SK-N-SH (cell line): Measurements from ENCODE around the gene C3orf52. TPM values are rescaled to one million over a fixed set of nuclear protein-coding genes. Genes with fewer than 3 reads are reported as not detected.

Experiments
- CTCF ChIA-PET: fragments of 300-600, 350-600 bp; formaldehyde crosslinking; extraction: SDS; loops from one replicate; lab custom pipeline; 2021; lab: Yijun Ruan, JAX
- POLR2A ChIA-PET: fragments of 350-600 bp; sonication (Branson Sonifier 250); formaldehyde crosslinking; extraction: SDS; loops from one replicate; lab custom pipeline; 2020; ENCODE audit warnings: antibody characterized with exemption, inconsistent platforms; lab: Yijun Ruan, JAX
- DNase-seq: peaks from one replicate; pipeline ENCODE4 v3.0.0; 2012
- H2AFZ ChIP-seq: fragments of 200-600 bp; sonication (generic); 2 replicates; pipeline ENCODE4 v1.8.1; 2016; ENCODE audit warnings: antibody characterized with exemption, mild to moderate bottlenecking, low read depth
- H3F3A ChIP-seq: fragments of 200-600 bp; sonication (generic); replicated peaks from 2 replicates; pipeline ENCODE3; 2016; ENCODE audit warnings: antibody characterized with exemption, mild to moderate bottlenecking; ENCODE audit not compliant: insufficient read depth
- H3K27ac ChIP-seq, 2 experiments: fragments of 200-500 bp in 1 of 2; fragments of 200-600 bp in 1 of 2; sonication (Bioruptor generic) in 1 of 2; sonication (generic), shearing (Covaris generic) in 1 of 2; 2 replicates each; pipeline versions ENCODE4 v1.5.1 to v1.6.1; 2014 to 2016; ENCODE audit warnings: low read depth in 2 of 2, inconsistent platforms in 1 of 2, low read length in 1 of 2, mild to moderate bottlenecking in 1 of 2, mixed read lengths in 1 of 2
- H3K27me3 ChIP-seq: fragments of 200-600 bp; sonication (generic), shearing (Covaris generic); 2 replicates; pipeline ENCODE4 v1.6.1; 2016; ENCODE audit warnings: mixed run types; ENCODE audit not compliant: insufficient read depth
- H3K36me3 ChIP-seq, 2 experiments: fragments of 200-500 bp in 1 of 2; fragments of 200-600 bp in 1 of 2; sonication (Bioruptor generic) in 1 of 2; sonication (generic) in 1 of 2; replicated peaks in 1 of 2; 2 replicates each; pipeline versions ENCODE3 to v1.5.1; 2014 to 2016; ENCODE audit warnings: low read length in 1 of 2, mild to moderate bottlenecking in 1 of 2; ENCODE audit not compliant: insufficient read depth in 2 of 2, control insufficient read depth in 1 of 2
- H3K4me1 ChIP-seq, 2 experiments: fragments of 200-500 bp in 1 of 2; fragments of 200-600 bp in 1 of 2; sonication (Bioruptor generic) in 1 of 2; sonication (generic), shearing (Covaris generic) in 1 of 2; 2 replicates each; pipeline versions ENCODE4 v1.5.1 to v1.6.1; 2014 to 2016; ENCODE audit warnings: low read depth in 1 of 2, low read length in 1 of 2, mixed run types in 1 of 2; ENCODE audit not compliant: insufficient read depth in 2 of 2, control insufficient read depth in 1 of 2
- H3K4me2 ChIP-seq: fragments of 200-600 bp; sonication (generic), shearing (Covaris generic); 2 replicates; pipeline ENCODE4 v1.6.1; 2017; ENCODE audit warnings: mixed run types
- H3K4me3 ChIP-seq, 2 experiments: fragments of 200-500 bp in 1 of 2; fragments of 200-600 bp in 1 of 2; sonication (Bioruptor generic) in 1 of 2; sonication (generic), shearing (Covaris generic) in 1 of 2; 2 replicates each; pipeline versions ENCODE4 v1.5.1 to v1.8.1; 2014 to 2016; ENCODE audit warnings: low read depth in 2 of 2, inconsistent platforms in 1 of 2, low read length in 1 of 2, mild to moderate bottlenecking in 1 of 2, mixed read lengths in 1 of 2, moderate library complexity in 1 of 2
- H3K79me2 ChIP-seq: fragments of 200-600 bp; sonication (generic); 2 replicates; pipeline ENCODE4 v1.8.1; 2017; ENCODE audit warnings: mild to moderate bottlenecking; ENCODE audit not compliant: insufficient read depth
- H3K9ac ChIP-seq: fragments of 200-600 bp; sonication (generic); 2 replicates; pipeline ENCODE4 v1.6.1; 2017; ENCODE audit warnings: mixed run types
- H3K9me2 ChIP-seq: fragments of 200-600 bp; sonication (generic); 2 replicates; pipeline ENCODE4 v1.6.1; 2017; ENCODE audit warnings: mixed run types
- H3K9me3 ChIP-seq: fragments of 200-600 bp; sonication (generic); 2 replicates; pipeline ENCODE4 v1.6.1; 2017; ENCODE audit warnings: mixed run types, mild to moderate bottlenecking, moderate library complexity
- H4K20me1 ChIP-seq: fragments of 200-600 bp; sonication (generic); 2 replicates; pipeline ENCODE4 v1.6.1; 2017; ENCODE audit warnings: mild to moderate bottlenecking, mixed run types; ENCODE audit not compliant: insufficient read depth
- CHD2 ChIP-seq: fragments of 150-350 bp; IDR thresholded peaks from 2 replicates; pipeline ENCODE4 v1.6.1; 2018; ENCODE audit warnings: low read length; ENCODE audit not compliant: partially characterized antibody
- CTCF ChIP-seq: fragments of 200-600 bp; sonication (generic); IDR thresholded peaks from 2 replicates; pipeline ENCODE4 v1.6.1; 2017; ENCODE audit warnings: antibody characterized with exemption, mild to moderate bottlenecking, moderate library complexity
- FOXJ3 ChIP-seq: sonication (generic); formaldehyde crosslinking; IDR thresholded peaks from 2 replicates; pipeline ENCODE4 v1.5.1; 2020; ENCODE audit warnings: mild to moderate bottlenecking, missing genetic modification reagents
- IRF3 ChIP-seq: fragments of 150-350 bp; IDR thresholded peaks from 2 replicates; pipeline ENCODE4 v1.6.1; 2016; ENCODE audit warnings: mild to moderate bottlenecking, low read depth, low read length
- MEF2A ChIP-seq: IDR thresholded peaks from 2 replicates; pipeline ENCODE4 v1.4.0; 2012; ENCODE audit warnings: low read depth, borderline replicate concordance
- NFIC ChIP-seq: IDR thresholded peaks from 2 replicates; pipeline ENCODE4 v1.4.0; 2012; ENCODE audit warnings: borderline replicate concordance
- NRF1 ChIP-seq: IDR thresholded peaks from 2 replicates; pipeline ENCODE4 v1.6.1; 2012; ENCODE audit warnings: low read depth, mild to moderate bottlenecking, low read length
- RCOR1 ChIP-seq: fragments of 150-350 bp; IDR thresholded peaks from 2 replicates; pipeline ENCODE4 v1.6.1; 2017; ENCODE audit warnings: antibody characterized with exemption, low read length
- SIN3A ChIP-seq: IDR thresholded peaks from 2 replicates; pipeline ENCODE4 v1.6.1; 2012; ENCODE audit warnings: low read depth, mild to moderate bottlenecking, low read length, moderate library complexity, borderline replicate concordance
- USF2 ChIP-seq: fragments of 150-350 bp; IDR thresholded peaks from 2 replicates; pipeline ENCODE4 v1.6.1; 2017; ENCODE audit warnings: antibody characterized with exemption, low read length, low read depth, borderline replicate concordance
- YY1 ChIP-seq: IDR thresholded peaks from 2 replicates; pipeline ENCODE4 v1.4.0; 2012; ENCODE audit warnings: low read depth, mild to moderate bottlenecking
- WGBS: methylation state at CpG from one replicate; pipeline ENCODE4 v1.1.6; 2017; ENCODE audit warnings: low lambda C conversion rate; 5-methylcytosine and 5-hydroxymethylcytosine counted together
- polyA plus RNA-seq, 3 experiments: library from polyadenylated mRNA; depleted of rRNA; stranded (reverse); fragments of >200 nt; gene quantifications; 2 replicates each; pipeline ENCODE4 v1.2.3, GENCODE V29; 2012

Gene C3orf52
- polyA plus RNA-seq, 1 of the 3 experiments (the other 2 are of a cell fraction), result 5.4 TPM

GRCh38 chr3:112122870-112123269 is 36.7 kb downstream of the C3orf52 start:
- Histone ChIP-seq H3K36me3 (peaks cover 0 to 6% of the 10 kb centered on the region in 2 experiments), H2AFZ (no peak overlapping the region), H4K20me1 (no peaks in the 10 kb centered on the region), H3K9me3 (no peaks in the 10 kb centered on the region), H3K27ac (no peak overlapping the region), H3K27me3 (no peaks in the 10 kb centered on the region), H3K4me1 (no peaks in the 10 kb centered on the region), H3F3A (no peaks in the 10 kb centered on the region), H3K9ac (no peak overlapping the region), H3K4me2 (no peak overlapping the region)
- no peak for DNase-seq
- CTCF ChIA-PET, result interaction anchor here (4.7 kb wide), 1 partner anchor 12 kb away, joined by 29 read pairs; no protein-coding TSS in a partner anchor
- TF ChIP-seq YY1, result no peak
- no peak for TF ChIP-seq NRF1
- TF ChIP-seq USF2, result no peak
- TF ChIP-seq CTCF, result no peak
- no peak for TF ChIP-seq CHD2
- no peak for TF ChIP-seq SIN3A
- TF ChIP-seq, all 33 proteins: peak for 0
- Histone ChIP-seq H3K9me2 (no peaks in the 10 kb centered on the region), H3K79me2 (no peaks in the 10 kb centered on the region), H3K4me3 (no peak overlapping the region)
- POLR2A ChIA-PET, result no interaction called here

GRCh38 chr3:112123548-112123947 is 37.4 kb downstream of the C3orf52 start:
- Histone ChIP-seq H3K27me3 (no peaks in the 10 kb centered on the region), H3K9ac (no peak overlapping the region), H4K20me1 (no peaks in the 10 kb centered on the region), H3K27ac (no peak overlapping the region), H2AFZ (no peak overlapping the region), H3K9me3 (no peaks in the 10 kb centered on the region), H3F3A (no peaks in the 10 kb centered on the region), H3K4me3 (no peak overlapping the region), H3K36me3 (peaks cover 0 to 9% of the 10 kb centered on the region in 2 experiments), H3K79me2 (no peaks in the 10 kb centered on the region), H3K9me2 (no peaks in the 10 kb centered on the region), H3K4me2 (no peak overlapping the region), H3K4me1 (no peaks in the 10 kb centered on the region)
- TF ChIP-seq NFIC (no peak), IRF3 (no peak), RCOR1 (no peak), MEF2A (no peak), FOXJ3 (no peak)
- 70% methylated on average over 2 of the region's 2 CpGs for WGBS
- no peak for DNase-seq
- ChIA-PET CTCF (interaction anchor here (1.6 to 4.7 kb wide), 2 partner anchors 13 to 16 kb away, joined by 5 to 29 read pairs; no protein-coding TSS in a partner anchor), POLR2A (no interaction called here)
